IMR-90 (cell line): ENCODE measurements around the gene NANOGP8.

ENCODE experiments used
- BHLHE40 ChIP-seq: fragments of 150-350 bp; IDR thresholded peaks from 2 replicates; pipeline ENCODE4 v1.6.1; 2016; ENCODE audit warnings: mild to moderate bottlenecking, low read depth, low read length
- CTCF ChIP-seq: conservative IDR thresholded peaks from 2 replicates; pipeline ENCODE4 v1.5.1; 2012; ENCODE audit warnings: mild to moderate bottlenecking, low read depth, low read length, improper control_type of control experiment
- ELK1 ChIP-seq: fragments of 150-350 bp; IDR thresholded peaks from 2 replicates; pipeline ENCODE4 v1.6.1; 2016; ENCODE audit warnings: low read depth, mild to moderate bottlenecking, low read length, moderate library complexity, borderline replicate concordance
- POLR2A ChIP-seq: IDR thresholded peaks from 2 replicates; pipeline ENCODE4 v1.6.1; 2012; ENCODE audit warnings: mild to moderate bottlenecking, low read depth, low read length
- RCOR1 ChIP-seq: IDR thresholded peaks from 2 replicates; pipeline ENCODE4 v1.6.1; 2012; ENCODE audit warnings: mild to moderate bottlenecking, low read length, improper control_type of control experiment; ENCODE audit not compliant: insufficient replicate concordance

- TF ChIP-seq POLR2A, result 0 out of 2 replicates have a peak, but pooled peaks have one; percentile 47
- no peak for TF ChIP-seq RCOR1
- TF ChIP-seq CTCF, result peak; percentile 95
- no peak for TF ChIP-seq BHLHE40
- no peak for TF ChIP-seq ELK1
Measured at GRCh38 chr15:35078221-35078915, 6.7 kb downstream of the NANOGP8 start.
